RWPE1 (cell line): ENCODE data around the gene OSER1.
"Not testable (repeated sequence)": the region's sequence is repeated elsewhere in the genome, so short reads cannot be mapped to it uniquely, and the experiment has no call there.

Experiments used
- CTCF ChIA-PET: fragments of 350-600 bp; sonication (Branson Sonifier 250); formaldehyde crosslinking; extraction: SDS; loops from one replicate; lab custom pipeline; 2021; lab: Yijun Ruan, JAX
- POLR2A ChIA-PET: fragments of 400-600 bp; formaldehyde crosslinking; extraction: SDS; loops from one replicate; lab custom pipeline; 2020; ENCODE audit warnings: antibody characterized with exemption; ENCODE audit not compliant: low non-redundant PET; lab: Yijun Ruan, JAX
- DNase-seq: peaks from one replicate; pipeline ENCODE4 v3.0.0; 2012; ENCODE audit warnings: low spot score
- H3K27ac ChIP-seq: fragments of 450-650 bp; 2 replicates; pipeline ENCODE4 v1.5.1; 2017
- TF ChIP-seq, protein P1 (sequence below): fragments of 450-650 bp; conservative IDR thresholded peaks from 2 replicates; pipeline ENCODE4 v1.5.1; 2017; ENCODE audit warnings: low read depth, mild to moderate bottlenecking

The OSER1 gene

DNA sequence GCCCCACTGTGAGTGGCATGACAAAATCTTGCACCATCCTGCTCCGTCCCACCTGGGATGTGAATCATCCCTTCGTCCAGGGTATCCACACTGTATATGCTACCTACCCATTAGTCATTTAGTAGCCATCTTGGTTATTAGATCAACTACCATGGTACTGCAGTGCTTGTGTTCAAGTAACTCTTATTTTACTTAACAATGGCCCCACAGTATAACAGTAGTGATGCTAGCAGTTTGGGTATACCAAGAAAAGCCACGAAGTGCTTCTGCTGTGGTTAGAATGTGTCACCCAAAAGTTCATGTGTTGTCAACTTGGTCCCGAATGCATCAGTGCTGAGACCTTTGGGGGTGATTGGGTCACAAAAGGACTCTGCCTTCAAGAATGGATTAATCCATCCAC lies 11.7 kb downstream of the OSER1 start:
- POLR2A ChIA-PET = no interaction called here
- CTCF ChIA-PET = interaction anchor here (1.4 kb wide), 1 partner anchor 83 kb away, joined by 4 read pairs; no protein-coding TSS in a partner anchor

DNA sequence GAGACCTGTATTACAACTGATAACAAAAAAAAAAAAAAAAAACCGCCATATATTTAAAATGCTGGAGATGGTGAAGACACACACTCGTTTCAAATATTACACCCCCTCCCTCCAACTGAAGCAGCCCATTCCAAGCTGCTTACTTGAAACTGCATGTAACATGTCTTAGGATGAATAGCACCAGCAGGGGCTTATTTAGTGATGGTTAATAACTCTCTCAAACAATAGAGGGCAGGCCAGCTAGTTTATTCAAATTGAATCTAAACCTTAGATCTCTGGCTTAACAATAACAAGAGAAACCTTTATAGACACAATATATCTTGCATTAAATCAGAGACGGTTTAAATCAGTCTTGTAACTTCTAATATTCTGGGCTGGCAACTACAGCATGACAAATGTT lies 14.3 kb downstream of the OSER1 start:
- ChIA-PET POLR2A (no interaction called here), CTCF (interaction anchor here (0.6 to 3.0 kb wide), 13 partner anchors 12 to 300 kb away, joined by 3 to 22 read pairs (median 3); no protein-coding TSS in a partner anchor)
- TF ChIP-seq, protein P1, sequence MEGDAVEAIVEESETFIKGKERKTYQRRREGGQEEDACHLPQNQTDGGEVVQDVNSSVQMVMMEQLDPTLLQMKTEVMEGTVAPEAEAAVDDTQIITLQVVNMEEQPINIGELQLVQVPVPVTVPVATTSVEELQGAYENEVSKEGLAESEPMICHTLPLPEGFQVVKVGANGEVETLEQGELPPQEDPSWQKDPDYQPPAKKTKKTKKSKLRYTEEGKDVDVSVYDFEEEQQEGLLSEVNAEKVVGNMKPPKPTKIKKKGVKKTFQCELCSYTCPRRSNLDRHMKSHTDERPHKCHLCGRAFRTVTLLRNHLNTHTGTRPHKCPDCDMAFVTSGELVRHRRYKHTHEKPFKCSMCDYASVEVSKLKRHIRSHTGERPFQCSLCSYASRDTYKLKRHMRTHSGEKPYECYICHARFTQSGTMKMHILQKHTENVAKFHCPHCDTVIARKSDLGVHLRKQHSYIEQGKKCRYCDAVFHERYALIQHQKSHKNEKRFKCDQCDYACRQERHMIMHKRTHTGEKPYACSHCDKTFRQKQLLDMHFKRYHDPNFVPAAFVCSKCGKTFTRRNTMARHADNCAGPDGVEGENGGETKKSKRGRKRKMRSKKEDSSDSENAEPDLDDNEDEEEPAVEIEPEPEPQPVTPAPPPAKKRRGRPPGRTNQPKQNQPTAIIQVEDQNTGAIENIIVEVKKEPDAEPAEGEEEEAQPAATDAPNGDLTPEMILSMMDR = peak; percentile 24; the same call in 1 of the 2 replicates
- peak; percentile 50 for DNase-seq
- H3K27ac ChIP-seq = no peak overlapping the region

More for the DNA sequence above, 11.7 kb downstream of the OSER1 start:
- DNase-seq = no peak
- H3K27ac ChIP-seq = no peak overlapping the region
- TF ChIP-seq, protein P1 = no peak

DNA sequence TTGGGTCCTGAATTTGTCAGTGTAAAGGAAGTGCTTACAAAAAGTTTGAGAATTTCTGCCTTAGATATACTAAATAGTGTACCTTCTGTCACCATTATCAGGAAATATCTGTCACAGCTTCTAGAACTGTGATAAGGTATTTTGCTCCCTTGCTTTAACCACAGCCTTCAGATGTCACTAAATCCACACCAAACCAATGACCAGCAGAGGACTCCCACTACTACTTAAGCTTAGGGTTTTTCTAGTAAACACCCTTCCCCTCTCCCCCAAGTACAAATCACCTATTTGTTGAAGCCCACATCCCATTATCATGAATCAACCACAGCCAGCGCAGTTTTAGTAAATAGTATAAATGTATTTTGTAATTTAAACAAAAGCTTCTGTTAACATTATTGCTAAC lies 15.0 kb downstream of the OSER1 start:
- POLR2A ChIA-PET = no interaction called here
- H3K27ac ChIP-seq = no peak overlapping the region
- DNase-seq = no peak
- TF ChIP-seq, protein P1 = no peak
- CTCF ChIA-PET = interaction anchor here (0.5 to 3.0 kb wide), 13 partner anchors 11 to 676 kb away, joined by 3 to 22 read pairs (median 3); no protein-coding TSS in a partner anchor

DNA sequence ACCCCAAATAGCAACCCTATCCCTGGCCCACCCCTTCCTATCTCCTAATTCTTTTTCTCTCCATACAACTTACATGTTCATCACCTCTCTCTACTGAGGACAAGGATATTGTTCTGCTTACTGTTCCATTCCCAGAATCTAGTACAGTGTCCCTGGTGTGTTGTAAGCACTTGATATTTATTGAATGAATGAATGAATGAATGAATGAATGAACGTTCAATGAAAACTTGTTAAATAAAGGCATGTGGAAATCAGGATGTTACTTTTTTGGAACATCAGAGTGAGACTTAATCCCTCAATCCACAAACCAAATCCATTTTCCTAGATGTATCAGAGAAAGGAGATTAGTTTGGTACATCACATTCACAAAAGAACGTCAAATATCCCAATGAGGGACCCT lies 16.8 kb downstream of the OSER1 start:
- ChIA-PET CTCF (interaction anchor here (0.6 to 6.9 kb wide), 4 partner anchors 76 to 556 kb away, joined by 3 to 196 read pairs (median 12); no protein-coding TSS in a partner anchor), POLR2A (no interaction called here)
- DNase-seq = no peak
- H3K27ac ChIP-seq = no peak overlapping the region
- TF ChIP-seq, protein P1 = no peak

DNA sequence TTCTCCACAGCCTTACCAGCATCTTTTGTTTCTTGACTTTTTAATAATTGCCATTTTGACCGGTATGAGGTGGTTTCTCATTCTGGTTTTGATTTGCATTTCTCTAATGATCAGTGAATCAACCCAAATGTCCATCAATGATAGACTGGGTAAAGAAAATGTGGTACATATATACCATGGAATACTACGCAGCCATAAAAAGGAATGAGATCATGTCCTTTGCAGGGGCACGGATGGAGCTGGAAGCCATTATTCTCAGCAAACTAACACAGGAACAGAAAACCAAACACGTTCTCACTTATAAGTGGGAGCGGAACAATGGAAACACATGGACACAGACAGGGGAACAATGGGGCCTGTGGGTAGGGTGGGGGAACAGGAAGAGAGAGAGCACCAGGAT lies 18.9 kb downstream of the OSER1 start:
- POLR2A ChIA-PET = not testable (repeated sequence)
- CTCF ChIA-PET = interaction anchor here (2.0 to 6.9 kb wide), 2 partner anchors 71 to 76 kb away, joined by 27 to 196 read pairs; no protein-coding TSS in a partner anchor

DNA sequence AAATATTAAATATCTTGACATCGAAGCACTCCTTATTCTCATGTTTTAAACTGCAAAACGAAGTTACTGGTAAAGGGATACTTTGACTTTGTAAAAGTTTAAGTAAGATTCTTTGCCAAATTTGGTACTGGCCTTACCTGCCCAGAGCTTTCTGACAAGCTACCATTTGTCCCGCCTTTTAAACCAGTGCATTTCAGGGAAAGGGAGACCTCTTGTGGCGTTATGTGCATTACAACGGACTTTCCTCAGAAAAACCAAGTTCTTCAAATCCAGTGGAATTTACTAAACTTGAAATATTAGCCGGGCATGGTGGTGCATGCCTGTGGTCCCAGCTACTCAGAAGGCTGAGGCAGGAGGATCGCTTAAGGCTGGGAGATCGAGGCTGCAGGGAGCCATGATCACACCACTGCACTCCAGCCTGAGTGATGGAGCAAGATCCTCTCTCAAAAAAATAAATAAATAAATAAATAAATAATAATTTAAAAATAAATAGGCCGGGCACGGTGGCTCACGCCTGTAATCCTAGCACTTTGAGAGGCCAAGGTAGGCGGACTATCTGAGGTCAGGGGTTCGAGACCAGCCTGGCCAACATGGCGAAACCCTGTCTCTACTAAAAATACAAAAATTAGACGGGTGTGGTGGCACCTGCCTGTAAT lies 20.2 kb downstream of the OSER1 start:
- CTCF ChIA-PET = interaction anchor here (0.6 to 6.9 kb wide), 31 partner anchors 9 to 488 kb away, joined by 3 to 196 read pairs (median 4); partner anchors contain the start of gene OSER1
- POLR2A ChIA-PET = interaction anchor here (0.5 kb wide), 1 partner anchor 72 kb away, joined by 3 read pairs; no protein-coding TSS in a partner anchor
- TF ChIP-seq, protein P1 = peak; percentile 97
- H3K27ac ChIP-seq = not testable (repeated sequence)
- peak; percentile 82 for DNase-seq

More for the DNA sequence above, 18.9 kb downstream of the OSER1 start:
- not testable (repeated sequence) for H3K27ac ChIP-seq, DNase-seq

DNA sequence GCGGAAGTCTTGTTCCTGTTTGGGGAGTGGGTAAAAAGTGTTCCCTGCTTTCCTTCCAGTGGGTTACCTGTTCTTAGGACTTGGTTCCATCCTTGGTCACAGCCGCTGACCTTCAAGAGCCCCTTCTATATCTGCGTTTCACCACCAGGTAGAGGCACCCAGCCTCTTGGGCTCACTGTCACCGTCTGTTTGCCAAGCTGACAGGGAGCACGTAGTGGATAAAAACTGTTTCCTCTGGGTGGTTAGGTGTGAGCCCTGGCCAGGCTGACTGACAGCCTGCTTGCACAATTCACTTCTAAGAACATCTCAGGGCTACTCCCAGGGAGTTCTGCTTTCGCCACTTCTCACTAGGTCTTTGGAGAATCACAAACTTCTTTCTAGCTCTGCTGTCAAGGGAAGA lies 21.8 kb downstream of the OSER1 start:
- ChIA-PET CTCF (interaction anchor here (0.6 to 6.9 kb wide), 4 partner anchors 10 to 73 kb away, joined by 3 to 196 read pairs (median 14); no protein-coding TSS in a partner anchor), POLR2A (no interaction called here)
- TF ChIP-seq, protein P1 = no peak
- no peak for DNase-seq
- H3K27ac ChIP-seq = peak overlapping the region; percentile 95
